Middle frontal gyrus (tissue), 1 donor: ENCODE measurements around the gene TEX55.
"Not testable (repeated sequence)": the region's sequence is repeated elsewhere in the genome, so short reads cannot be mapped to it uniquely, and the experiment has no call there.

Experiments
- DNase-seq: peaks from one replicate; pipeline ENCODE4 v3.0.0-alpha.2; 2015; ENCODE audit warnings: low spot score; ENCODE audit errors: extremely low spot score

The TEX55 gene

DNA sequence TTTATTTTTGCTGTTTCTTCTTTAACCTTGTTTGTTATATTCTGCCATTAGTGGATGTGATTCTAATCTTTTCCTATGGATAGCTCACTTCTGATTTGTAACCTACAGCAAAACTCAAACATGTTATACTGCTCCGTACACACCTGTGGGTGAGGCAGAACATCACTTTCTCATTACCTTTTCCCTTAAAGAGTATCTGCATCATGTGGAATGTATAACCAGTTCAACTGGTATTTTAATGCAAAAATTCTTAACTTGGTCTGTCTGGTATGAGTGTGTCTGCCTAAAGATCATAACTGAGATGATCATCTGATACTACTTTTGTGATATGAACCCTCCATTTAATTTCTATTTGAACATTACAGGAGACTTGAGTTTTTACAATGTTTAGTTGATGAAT lies 14.4 kb downstream of the TEX55 start:
- DNase-seq: no peak

DNA sequence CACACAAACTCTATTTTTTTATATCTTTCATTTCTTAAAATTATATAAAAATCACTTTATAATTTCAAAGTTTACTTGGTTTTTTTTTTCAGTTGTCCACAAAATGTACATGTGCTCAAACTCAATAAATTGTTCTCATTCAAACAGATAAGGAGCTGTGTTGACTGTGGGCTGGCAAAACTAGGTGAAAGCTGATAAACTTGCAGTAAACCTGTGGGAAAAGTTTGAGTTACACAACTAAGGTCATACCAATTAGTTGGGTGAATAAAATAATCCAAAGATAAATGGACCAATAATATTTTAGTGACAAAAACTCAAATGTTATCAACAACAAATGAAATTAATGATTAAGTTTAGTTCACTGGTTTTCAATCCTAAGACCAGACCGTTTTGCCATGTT lies 14.8 kb downstream of the TEX55 start:
- no peak for DNase-seq

DNA sequence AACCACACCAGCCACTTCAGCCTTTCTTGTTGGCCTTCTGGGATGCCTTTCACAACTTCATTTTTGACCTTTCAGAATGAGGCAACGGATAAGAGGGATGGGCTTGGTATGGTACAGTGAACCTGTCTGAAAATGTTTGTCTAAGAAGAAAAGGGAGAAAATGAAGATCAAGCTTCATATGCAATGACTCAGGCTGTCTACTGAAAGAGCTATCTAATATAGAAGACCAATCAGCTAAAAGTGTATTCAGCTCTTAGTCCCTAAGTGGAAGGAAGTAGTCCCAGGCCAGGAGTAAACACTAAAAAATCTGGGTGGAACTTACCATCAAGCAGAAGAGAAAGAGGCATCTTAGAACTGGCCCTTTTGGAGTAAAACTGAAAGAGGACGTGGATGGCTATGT lies 15.3 kb downstream of the TEX55 start:
- DNase-seq: no peak

DNA sequence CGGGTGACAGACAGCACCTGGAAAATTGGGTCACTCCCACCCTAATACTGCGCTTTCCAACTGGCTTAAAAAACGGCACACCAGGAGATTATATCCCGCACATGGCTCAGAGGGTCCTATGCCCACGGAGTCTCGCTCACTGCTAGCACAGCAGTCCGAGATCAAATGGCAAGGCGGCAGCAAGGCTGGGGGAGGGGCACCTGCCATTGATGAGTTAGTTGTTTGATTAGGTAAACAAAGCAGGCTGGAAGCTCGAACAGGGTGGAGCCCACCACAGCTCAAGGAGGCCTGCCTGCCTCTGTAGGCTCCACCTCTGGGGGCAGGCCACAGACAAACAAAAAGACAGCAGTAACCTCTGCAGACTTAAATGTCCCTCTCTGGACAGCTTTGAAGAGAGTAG lies 18.8 kb downstream of the TEX55 start:
- not testable (repeated sequence) for DNase-seq

DNA sequence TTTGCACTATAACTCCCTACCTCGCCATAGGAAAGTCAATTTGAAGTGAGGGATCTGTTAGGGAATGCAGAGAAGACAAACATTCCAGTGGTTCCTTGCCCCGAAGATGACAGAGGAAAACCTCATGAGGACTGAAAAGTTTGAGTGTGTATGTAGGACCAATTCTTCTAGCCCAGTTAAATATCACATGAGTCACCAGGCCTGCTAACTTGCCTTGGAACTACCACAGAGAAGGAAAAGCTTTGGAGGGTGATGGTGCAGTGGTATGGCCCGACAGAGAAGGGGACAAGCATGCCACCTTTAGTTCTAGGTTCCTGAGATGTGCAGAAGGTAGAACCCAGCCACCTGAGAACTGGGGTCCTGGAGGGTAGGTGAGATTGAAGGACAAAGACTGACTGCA lies 24.9 kb downstream of the TEX55 start:
- no peak for DNase-seq

DNA sequence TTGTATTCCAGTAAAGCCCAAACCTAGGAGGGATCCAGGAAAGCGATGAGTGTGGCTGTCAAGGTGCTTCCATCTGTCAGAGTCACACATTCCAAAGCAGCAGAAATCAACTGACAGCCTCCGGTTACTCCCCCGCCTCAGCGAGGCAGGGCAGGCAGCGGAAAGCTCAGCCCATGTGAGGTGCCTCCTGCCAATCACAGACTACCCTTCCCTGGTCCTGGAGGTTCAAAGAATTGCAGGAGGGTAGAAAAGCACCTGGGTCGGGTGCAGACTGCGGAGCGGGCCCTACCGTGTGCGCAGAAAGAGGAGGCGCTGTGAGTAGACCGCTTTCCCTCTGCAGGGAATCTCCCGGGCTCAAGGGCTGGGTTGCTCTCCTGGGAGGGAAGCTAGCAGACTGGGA lies 27.4 kb downstream of the TEX55 start, which contains the start of gene UPK1B:
TSS of gene UPK1B (plus strand) at position 274 of the 400 bp plus-strand sequence. CDS start 13,144 bp downstream, outside the sequence.
- DNase-seq: no peak

DNA sequence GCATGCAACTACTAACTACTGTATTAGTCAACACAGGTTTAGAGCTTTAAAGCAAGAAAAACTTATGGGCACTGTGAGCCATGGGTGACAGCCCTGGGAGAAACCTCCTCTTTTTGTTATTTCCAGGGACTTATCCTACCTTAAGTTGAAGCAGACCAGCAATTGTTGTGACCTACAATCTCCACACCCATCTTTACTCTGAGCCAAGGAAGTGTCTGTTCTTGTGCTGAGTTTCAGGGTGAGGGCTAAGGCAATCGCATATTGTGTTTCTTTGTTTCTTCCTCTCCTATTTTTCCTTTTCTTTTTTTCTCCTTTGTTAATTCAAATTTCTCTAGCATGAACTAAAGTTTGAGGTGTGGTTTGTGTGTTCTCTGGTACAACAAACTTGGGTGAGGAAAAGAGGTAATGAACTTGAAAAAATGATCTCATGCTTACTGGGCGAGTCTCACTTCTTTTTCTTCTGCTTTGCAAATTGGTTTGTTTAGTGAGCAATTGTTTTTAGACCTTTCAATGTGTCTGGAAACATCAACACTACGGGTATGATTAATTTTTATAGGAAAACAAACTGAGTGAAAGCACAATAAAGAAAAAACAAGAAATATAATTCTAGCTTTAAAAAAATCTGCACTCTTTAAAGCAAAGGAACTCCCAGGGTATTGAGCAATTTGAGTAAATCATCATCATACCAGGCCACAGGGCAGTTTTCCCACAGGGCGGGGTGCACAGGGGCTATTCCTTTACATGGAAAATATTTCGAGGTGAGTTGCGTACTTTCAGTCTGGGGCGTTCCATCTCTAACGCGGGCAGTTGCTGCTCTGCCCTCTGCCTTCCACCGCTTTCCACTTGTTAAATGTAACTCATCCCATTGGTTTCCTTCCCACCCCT lies 30.1 kb downstream of the TEX55 start:
- no peak for DNase-seq

DNA sequence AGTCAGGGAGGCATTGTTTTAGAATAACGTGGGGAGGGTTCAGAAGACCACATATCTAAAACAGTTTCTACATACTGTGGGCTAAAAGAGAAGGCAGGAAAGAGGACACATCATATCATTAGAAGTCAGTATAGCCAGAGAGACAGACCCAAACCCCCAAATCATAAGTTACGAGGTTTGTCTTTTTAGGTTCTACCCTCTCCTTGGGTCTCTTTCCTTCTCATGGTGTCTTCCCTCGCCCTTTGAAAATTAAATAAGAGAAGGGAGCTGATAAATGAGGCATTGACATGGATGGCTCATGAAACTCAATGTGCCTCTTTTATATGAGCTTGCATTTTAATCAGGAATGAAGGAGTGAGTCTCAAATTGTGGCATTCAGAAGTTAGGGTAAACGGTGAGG lies 30.8 kb downstream of the TEX55 start:
- no peak for DNase-seq

DNA sequence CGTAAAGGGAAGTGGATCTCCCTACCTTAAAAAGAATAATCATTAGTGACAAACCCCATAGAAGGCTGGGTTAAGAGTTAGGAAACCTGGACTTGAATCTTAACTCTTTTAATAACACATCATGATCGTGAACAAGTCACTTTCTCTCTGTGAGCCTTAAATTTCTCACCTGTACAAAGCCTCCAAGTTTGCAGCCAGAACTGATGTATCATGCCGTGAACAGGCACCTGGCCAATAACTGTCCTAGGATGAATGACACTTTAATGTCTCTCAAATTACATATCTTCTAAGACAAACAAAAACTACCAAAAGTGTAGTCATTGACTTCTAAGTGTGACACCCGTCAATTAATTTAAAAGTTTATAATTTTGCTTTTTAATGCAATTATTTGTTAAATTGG lies 31.4 kb downstream of the TEX55 start:
- DNase-seq: no peak

DNA sequence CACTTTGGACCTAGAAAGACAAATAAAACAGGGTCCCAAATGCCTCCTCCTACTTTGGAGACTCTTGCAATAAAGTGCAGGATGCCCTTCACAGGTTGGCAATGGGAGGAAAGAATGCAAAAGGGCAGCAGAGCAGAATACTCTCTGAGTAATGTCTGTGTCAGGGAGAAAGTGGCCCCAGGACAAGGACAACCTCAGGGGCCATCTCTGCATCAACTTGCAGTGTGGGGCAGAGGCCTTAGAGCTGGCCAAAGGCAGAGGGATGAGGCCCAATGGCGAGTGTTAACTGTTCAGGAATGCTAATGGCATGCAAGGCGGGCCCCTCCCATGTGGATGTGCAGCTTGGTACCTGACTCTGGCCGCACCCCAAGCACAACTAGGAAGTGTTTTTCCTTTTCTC lies 35.8 kb downstream of the TEX55 start:
- DNase-seq: no peak

DNA sequence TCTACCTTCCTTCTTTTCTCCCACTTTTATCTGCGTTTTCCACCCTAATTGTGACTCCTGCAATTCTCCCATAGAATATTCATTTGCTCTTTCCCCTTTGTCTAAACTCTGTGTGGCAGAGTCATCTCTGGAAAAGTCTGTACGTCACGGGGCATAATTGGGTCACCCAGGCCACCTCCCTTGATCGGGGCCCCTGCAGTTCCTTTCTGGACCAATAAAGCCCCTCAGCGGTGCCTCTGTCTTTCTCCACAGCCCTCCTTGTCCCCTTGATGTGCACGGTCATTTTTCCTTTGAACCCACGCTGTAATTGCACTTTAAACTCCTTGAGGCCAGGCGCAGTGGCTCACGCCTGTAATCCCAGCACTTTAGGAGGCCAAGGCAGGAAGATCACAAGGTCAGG lies 38.1 kb downstream of the TEX55 start:
- no peak for DNase-seq

DNA sequence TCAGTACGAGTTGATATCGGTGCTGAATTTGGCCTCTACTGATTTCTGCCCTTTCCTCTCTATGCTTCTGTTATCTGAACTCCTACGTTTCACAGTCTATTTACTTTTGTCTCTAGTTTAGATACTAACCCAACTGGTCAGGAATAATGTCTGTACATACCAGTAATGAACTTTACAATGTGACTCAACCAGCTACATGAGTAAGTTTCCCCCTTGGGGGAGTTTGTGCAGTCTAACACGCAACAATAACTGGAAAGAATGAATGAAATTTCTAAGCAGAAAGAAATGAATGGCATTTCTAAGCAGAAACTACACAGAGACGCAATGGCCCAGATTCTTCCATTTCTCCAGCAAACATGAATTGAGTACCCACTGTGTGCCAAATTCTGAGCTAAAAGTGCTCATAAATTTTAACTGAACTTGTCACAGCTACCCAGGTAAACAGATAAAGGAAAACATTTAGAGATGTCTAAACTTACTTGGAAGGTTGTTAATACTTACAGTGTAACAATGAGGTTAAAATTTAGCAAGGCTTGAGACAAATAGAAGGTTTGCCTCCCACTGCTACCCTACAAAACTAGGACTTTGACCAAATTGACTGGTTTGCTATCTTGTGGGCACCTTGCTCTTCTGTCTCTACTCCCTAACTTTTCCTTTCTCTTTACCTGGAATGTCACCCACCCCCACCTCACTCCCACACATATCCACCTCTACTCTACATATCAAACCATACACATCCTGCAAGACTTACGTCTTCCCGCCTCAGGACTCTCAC lies 39.0 kb downstream of the TEX55 start:
- no peak for DNase-seq

DNA sequence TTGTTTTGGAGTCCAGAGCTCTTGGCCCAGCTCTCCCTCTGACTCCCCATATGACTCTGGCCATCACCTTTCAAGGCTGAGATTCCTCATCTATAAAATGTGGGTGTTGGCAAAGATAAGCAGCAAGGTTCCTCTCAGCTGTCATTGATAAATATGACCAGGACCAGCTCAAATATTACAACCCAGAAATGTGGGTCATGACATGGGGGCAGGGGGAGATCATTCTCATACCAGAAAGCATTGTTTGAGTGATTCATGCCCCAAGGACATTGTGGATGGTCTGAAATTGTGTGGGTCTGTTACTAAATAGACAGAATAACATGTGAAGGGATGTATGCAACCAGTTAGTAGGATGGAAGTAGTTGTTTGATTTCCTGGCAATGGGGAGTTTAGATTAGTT lies 41.3 kb downstream of the TEX55 start:
- DNase-seq: no peak

DNA sequence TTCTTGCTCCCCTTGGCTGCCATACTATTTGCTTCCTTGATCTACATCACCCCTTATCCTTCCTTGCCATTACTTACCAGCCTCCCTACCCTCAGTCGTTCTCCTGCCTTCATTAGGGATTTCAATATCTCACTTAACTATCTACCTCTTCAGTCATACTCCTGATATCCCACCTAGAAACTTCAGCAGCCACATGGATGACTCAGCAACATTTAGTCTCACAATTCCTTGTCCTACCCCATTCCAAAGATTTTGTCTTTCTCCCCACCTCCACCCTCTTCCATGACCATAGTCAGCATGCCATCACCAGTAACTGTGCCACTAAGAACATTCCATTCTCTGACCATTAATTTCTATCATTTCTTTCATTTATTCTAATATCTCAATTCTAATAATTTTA lies 45.8 kb downstream of the TEX55 start:
- DNase-seq: no peak

DNA sequence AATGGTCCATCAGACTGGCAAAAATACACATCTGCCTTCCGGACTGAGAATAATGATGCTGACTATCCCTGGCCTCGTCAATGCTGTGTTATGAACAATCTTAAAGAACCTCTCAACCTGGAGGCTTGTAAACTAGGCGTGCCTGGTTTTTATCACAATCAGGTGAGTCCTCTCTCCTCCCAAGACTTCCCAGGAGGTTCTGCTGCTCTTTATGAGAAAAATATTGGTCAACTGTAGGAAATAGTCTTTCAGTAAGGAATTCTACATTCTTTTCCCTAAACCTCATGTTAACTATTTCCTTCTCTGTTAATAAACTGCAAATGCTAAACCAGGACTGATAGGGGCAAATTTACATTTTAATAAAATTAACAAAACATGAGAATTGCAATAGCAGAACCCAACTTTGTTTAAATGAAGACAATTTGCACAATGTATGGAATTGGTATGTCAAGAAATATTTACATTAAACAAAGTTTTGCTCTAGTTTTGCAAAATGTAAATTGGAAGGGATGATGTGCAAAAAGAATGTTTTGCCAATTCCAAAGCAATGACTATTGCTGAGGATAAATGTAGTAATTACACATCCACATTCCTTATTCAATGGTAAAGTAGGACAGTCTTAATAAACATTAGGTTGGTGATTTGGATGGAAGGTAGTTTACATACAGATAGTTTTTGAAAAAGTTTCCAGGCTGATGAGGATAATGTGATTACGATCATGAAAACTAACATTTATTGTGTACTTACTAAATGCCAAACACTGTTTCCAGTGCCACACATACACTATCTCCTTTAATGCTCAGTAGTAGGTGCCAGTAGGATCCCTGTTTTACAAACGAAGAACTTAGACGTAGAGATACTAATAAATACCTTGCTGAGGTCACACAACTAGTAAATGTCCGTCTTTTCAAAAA lies 48.5 kb downstream of the TEX55 start:
- no peak for DNase-seq

DNA sequence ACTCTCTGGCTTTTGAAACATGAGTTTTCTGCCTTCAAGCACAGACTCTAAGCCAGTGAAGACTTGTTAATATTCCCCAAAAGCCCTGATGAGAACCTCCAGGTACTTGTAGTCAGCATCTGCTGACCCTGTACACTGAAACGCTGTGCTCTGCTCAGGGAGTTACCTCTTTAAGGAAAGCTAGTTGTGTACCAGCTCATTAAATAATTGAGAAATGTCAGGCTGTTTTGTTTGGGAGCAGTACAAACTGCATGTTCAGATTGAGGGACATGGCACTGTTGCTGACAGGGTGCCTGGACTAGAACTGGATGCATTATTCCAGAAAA lies 49.1 kb downstream of the TEX55 start:
- DNase-seq: no peak

DNA sequence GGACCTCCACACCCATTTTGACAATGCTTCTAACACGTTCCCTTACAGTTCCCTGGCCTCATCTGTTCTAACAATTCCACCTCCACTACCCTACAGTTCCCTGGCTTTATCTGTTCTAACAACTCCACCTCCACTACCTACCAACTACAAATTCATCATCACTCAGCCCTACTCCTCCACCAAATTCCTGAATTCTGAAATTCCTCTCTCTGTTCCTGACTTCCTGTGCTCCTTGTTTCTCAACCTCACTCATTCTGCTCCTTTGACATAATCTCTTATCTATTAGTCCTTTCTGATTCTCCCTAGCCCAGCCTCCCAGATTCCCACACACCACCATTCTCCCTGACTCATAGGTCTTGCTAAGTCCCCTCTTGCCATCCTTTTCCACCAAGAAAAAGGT lies 49.9 kb downstream of the TEX55 start:
- DNase-seq: no peak
